ENCODE results near the gene ORAI2.
"Not testable (repeated sequence)": the region's sequence is repeated elsewhere in the genome, so short reads cannot be mapped to it uniquely, and the experiment has no call there.

DNA sequence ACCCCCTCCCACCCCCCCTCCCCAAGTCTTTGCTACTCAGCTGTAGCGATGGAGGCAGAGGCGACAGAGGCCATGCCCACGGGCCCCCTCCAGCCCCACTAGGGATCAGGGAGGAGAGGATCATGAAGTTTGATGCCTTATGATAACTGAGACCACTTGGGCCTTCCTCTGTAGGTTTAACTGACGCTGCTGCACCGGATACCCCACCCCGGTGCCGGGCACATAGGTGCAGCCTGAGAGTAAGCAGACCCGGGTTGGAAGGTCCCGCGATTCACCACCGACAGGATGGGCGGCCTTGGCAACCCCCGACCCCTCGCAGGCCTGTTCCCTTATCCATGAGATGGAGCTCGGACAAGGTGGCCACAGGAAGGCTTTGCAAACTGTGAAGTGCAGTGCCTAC lies 60.7 kb downstream of the ORAI2 start:
- TF ChIP-seq, protein P1, sequence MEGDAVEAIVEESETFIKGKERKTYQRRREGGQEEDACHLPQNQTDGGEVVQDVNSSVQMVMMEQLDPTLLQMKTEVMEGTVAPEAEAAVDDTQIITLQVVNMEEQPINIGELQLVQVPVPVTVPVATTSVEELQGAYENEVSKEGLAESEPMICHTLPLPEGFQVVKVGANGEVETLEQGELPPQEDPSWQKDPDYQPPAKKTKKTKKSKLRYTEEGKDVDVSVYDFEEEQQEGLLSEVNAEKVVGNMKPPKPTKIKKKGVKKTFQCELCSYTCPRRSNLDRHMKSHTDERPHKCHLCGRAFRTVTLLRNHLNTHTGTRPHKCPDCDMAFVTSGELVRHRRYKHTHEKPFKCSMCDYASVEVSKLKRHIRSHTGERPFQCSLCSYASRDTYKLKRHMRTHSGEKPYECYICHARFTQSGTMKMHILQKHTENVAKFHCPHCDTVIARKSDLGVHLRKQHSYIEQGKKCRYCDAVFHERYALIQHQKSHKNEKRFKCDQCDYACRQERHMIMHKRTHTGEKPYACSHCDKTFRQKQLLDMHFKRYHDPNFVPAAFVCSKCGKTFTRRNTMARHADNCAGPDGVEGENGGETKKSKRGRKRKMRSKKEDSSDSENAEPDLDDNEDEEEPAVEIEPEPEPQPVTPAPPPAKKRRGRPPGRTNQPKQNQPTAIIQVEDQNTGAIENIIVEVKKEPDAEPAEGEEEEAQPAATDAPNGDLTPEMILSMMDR (conservative IDR thresholded peaks at IDR 0.05; ENCODE audit: low read depth, low read length) = not testable (repeated sequence)
- TF ChIP-seq POLR2A (IDR thresholded peaks at IDR 0.05; ENCODE audit: low read depth, low read length); MXI1 (IDR thresholded peaks at IDR 0.05; ENCODE audit: borderline replicate concordance, low read depth, low read length); CHD1 (IDR thresholded peaks at IDR 0.05; ENCODE audit: low read depth, low read length); CEBPB (IDR thresholded peaks at IDR 0.05; ENCODE audit: low read depth, low read length); RAD21 (IDR thresholded peaks at IDR 0.05; ENCODE audit: low read length); BHLHE40 (IDR thresholded peaks at IDR 0.05; ENCODE audit: low read depth, low read length); USF2 (IDR thresholded peaks at IDR 0.05; ENCODE audit: low read depth, low read length); RCOR1 (IDR thresholded peaks at IDR 0.05; ENCODE audit: insufficient replicate concordance, low read length); NFE2L2 (IDR thresholded peaks at IDR 0.05; ENCODE audit: low read depth, low read length); MAFK (IDR thresholded peaks at IDR 0.05; ENCODE audit: low read depth, low read length); FOS (IDR thresholded peaks at IDR 0.05; ENCODE audit: low read depth, low read length); SMC3 (IDR thresholded peaks at IDR 0.05; ENCODE audit: low read depth, low read length): not testable (repeated sequence)

Data from IMR-90 (cell line).